ENCODE measurements around the gene GPR158.

GPR158 gene

GRCh38 chr10:25614652-25615051 lies 439.9 kb downstream of the GPR158 start:
- no peak for DNase-seq

- DNase-seq, result no peak
These were observed 441.1 kb downstream of the GPR158 start for GRCh38 chr10:25615926-25616325.

- DNase-seq, result no peak
These were observed 442.2 kb downstream of the GPR158 start for GRCh38 chr10:25616903-25617592.

GRCh38 chr10:25627606-25628005 lies 452.8 kb downstream of the GPR158 start:
- DNase-seq, result no peak

- no peak for DNase-seq
These were observed 454.5 kb downstream of the GPR158 start for GRCh38 chr10:25629333-25629732.

GRCh38 chr10:25631471-25631870 lies 456.7 kb downstream of the GPR158 start:
- no peak for DNase-seq

- no peak for DNase-seq
These were observed 458.0 kb downstream of the GPR158 start for GRCh38 chr10:25632802-25633201.

GRCh38 chr10:25633542-25633941 lies 458.7 kb downstream of the GPR158 start:
- DNase-seq, result no peak

- no peak for DNase-seq
These were observed 464.8 kb downstream of the GPR158 start for GRCh38 chr10:25639646-25640045.

GRCh38 chr10:25641595-25641994 lies 466.8 kb downstream of the GPR158 start:
- no peak for DNase-seq

GRCh38 chr10:25642721-25643120 lies 467.9 kb downstream of the GPR158 start:
- no peak for DNase-seq

- no peak for DNase-seq
These were observed 471.6 kb downstream of the GPR158 start for GRCh38 chr10:25646371-25646770.

GRCh38 chr10:25651534-25651933 lies 476.7 kb downstream of the GPR158 start:
- no peak for DNase-seq
